Measurements from ENCODE around the gene RNF39.

RNF39 gene

DNA sequence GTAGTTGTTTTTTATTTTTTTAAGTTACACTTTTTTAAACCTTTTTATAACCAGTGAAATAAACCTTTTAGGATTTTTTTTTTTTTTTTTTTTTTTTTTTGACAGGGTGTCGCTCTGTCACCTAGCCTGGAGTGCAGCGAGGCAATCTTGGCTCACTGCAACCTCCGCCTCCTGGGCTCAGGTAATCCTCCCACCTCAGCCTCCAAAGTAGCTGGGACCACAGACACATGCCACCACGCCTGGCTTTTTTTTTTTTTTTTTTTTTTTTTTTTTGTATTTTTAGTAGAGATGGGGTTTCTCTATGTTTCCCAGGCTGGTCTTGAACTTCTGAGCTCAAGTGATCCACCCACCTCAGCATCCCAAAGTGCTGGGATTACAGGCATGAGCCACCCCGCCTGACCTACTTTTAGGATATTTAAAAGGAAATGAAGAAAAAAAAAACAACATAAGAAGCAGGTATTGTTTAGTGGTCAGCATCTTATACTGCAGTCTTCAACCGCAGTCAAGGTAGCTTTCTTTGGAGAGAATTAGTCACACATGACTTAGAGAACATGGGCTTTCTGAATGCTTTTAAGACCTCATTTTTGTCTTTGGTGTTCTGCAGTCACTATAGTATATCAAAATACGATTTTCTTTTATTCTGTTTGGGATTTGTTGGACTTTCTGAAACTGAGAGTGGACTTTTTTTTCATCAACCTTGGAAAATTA is 12.9 kb downstream of the RNF39 start:
- no peak for DNase-seq (ENCODE audit: insufficient read length, low spot score)
- no peak for FAIRE-seq
- no peak for TF ChIP-seq TAF1 (IDR thresholded peaks at IDR 0.05; ENCODE audit: low read depth, low read length)
- no peak for TF ChIP-seq SPI1 (IDR thresholded peaks at IDR 0.05; ENCODE audit: low read depth, low read length)
- no peak for TF ChIP-seq POLR2AphosphoS5 (IDR thresholded peaks at IDR 0.05; ENCODE audit: low read depth, low read length)
- TF ChIP-seq PAX5 (IDR thresholded peaks at IDR 0.05; ENCODE audit: insufficient read depth, low read length, severe bottlenecking) = no peak
- no peak for TF ChIP-seq POU2F2 (IDR thresholded peaks at IDR 0.05; ENCODE audit: low read depth, low read length)
- no peak for TF ChIP-seq POLR2A (IDR thresholded peaks at IDR 0.05; ENCODE audit: low read depth, low read length)

DNA sequence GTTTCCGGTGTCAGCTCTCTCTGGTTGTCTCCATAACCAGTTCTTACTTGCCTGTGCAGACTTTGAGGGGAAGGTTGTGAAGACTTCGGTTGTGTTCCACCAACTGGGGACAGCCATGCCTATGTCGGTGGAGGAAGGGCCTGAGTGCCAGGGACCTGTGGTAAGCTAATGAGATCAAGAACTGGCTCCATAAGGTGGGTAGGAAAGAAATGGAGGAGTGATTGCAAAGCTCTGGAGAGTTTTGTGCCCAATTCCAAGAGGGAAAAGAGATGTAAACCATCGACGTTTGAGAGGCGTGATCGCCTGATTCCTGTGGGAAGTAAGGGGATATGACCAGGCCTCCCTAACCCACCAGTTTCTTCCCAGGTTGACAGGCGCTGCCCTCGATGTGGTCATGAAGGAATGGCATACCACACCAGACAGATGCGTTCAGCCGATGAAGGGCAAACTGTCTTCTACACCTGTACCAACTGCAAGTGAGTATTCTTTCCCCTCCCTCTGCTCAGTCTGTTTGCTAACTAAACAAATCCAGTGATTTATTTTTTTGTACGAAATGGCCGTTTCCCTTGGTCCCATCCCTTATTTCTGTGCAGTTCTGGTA is 13.6 kb downstream of the RNF39 start:
- TF ChIP-seq POLR2AphosphoS5 (IDR thresholded peaks at IDR 0.05; ENCODE audit: low read depth, low read length) = no peak
- TF ChIP-seq POLR2A (IDR thresholded peaks at IDR 0.05; ENCODE audit: low read depth, low read length) = no peak
- no peak; the same call in 1 of the 2 replicates for TF ChIP-seq TAF1 (IDR thresholded peaks at IDR 0.05; ENCODE audit: low read depth, low read length)
- TF ChIP-seq PAX5 (IDR thresholded peaks at IDR 0.05; ENCODE audit: insufficient read depth, low read length, severe bottlenecking) = no peak
- TF ChIP-seq SPI1 (IDR thresholded peaks at IDR 0.05; ENCODE audit: low read depth, low read length) = no peak
- TF ChIP-seq POU2F2 (IDR thresholded peaks at IDR 0.05; ENCODE audit: low read depth, low read length) = no peak; the same call in 1 of the 2 replicates
- no peak for FAIRE-seq
- DNase-seq (ENCODE audit: insufficient read length, low spot score) = no peak

DNA sequence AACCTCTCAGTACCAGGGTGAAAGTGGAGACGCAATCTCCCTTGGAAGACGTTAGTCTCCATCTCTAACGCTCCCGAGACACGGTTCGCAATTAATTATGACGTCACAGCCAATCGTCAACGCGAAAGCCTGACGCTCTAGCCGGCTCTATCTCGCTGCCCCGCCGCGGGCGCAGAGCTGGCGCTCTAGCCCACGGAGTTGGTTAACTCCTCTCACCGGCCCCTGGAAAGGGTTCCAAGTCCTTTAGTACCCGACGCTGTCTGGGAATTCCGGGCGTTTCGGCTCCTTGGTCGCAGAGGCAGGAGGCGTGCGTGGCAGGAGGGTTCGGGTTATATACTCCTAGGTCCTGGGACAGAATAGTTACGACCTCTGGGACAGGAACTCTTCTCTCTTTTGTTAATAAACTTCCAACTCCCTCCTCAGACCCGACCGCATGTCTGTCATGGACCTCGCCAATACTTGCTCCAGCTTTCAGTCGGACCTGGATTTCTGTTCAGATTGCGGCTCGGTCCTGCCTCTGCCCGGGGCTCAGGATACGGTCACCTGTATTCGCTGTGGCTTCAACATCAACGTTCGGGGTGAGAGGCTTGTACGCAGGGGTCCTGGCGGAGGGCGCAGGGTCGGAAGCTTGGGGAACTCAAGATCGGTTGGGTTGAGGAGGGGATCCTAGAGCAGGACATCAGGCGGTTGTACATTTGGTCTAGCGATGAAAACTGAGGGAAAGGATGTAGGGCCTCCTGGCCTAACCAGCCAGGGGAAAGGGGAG is 14.3 kb downstream of the RNF39 start, which contains the start of gene POLR1H:
POLR1H (plus strand) TSS at position 174 of the 766 bp plus-strand sequence; CDS start at position 434, 260 bp downstream.
- FAIRE-seq (peak; percentile 94), DNase-seq (ENCODE audit: insufficient read length, low spot score) (peak; percentile 68)
- peak; percentile 91 for TF ChIP-seq POLR2AphosphoS5 (IDR thresholded peaks at IDR 0.05; ENCODE audit: low read depth, low read length)
- peak; percentile 93 for TF ChIP-seq TAF1 (IDR thresholded peaks at IDR 0.05; ENCODE audit: low read depth, low read length)
- TF ChIP-seq POU2F2 (IDR thresholded peaks at IDR 0.05; ENCODE audit: low read depth, low read length) = peak; percentile 82
- TF ChIP-seq PAX5 (IDR thresholded peaks at IDR 0.05; ENCODE audit: insufficient read depth, low read length, severe bottlenecking) = no peak
- TF ChIP-seq POLR2A (IDR thresholded peaks at IDR 0.05; ENCODE audit: low read depth, low read length) = peak; percentile 96
- no peak for TF ChIP-seq SPI1 (IDR thresholded peaks at IDR 0.05; ENCODE audit: low read depth, low read length)

DNA sequence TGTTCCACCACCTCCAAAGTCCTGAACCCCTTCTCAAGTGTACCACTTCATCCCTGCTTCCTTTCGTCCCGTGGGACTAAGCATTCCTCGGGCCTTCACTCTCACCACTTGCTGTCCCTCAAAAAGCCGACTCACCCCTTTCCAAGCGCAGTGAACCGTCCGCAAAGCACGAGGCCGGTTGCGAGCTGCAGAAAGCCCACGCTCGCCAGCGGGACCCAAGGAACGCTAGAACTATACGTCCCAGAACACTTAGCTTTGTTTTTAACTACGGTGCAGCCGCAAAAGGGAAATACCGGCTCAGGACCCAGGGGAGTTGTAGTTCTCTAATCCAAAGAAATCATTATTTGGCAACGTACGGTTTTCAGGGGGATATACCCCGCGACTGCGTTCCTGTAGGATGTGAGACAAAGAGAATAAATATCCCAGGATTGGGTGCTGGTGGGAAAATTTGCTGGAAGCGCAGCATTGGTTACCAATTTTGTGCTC is 14.9 kb downstream of the RNF39 start:
- FAIRE-seq (peak; percentile 13), DNase-seq (ENCODE audit: insufficient read length, low spot score) (no peak)
- TF ChIP-seq PAX5 (IDR thresholded peaks at IDR 0.05; ENCODE audit: insufficient read depth, low read length, severe bottlenecking) (no peak), POU2F2 (IDR thresholded peaks at IDR 0.05; ENCODE audit: low read depth, low read length) (no peak), SPI1 (IDR thresholded peaks at IDR 0.05; ENCODE audit: low read depth, low read length) (no peak), POLR2A (IDR thresholded peaks at IDR 0.05; ENCODE audit: low read depth, low read length) (no peak), POLR2AphosphoS5 (IDR thresholded peaks at IDR 0.05; ENCODE audit: low read depth, low read length) (no peak), TAF1 (IDR thresholded peaks at IDR 0.05; ENCODE audit: low read depth, low read length) (no peak)

DNA sequence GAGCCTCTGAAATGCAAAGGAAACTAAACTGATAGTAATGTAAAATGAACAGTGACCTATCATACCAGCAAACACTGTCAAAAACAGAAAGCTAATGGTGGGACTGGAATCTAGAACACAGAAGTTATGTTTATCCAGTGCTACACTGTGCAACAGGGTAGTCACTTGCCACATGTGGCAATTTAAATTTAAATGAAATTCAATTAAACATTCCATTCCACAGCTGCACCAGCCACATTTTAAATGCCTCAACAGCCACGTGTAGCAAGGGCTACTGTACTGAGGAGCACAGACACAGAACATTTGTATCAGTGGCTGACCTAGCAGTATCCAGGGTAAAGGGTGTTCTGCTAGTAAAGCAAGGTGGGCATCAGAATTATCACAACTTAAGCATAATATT is 20.1 kb downstream of the RNF39 start:
- no peak for FAIRE-seq
- TF ChIP-seq POLR2AphosphoS5 (IDR thresholded peaks at IDR 0.05; ENCODE audit: low read depth, low read length) = no peak
- DNase-seq (ENCODE audit: insufficient read length, low spot score) = no peak

DNA sequence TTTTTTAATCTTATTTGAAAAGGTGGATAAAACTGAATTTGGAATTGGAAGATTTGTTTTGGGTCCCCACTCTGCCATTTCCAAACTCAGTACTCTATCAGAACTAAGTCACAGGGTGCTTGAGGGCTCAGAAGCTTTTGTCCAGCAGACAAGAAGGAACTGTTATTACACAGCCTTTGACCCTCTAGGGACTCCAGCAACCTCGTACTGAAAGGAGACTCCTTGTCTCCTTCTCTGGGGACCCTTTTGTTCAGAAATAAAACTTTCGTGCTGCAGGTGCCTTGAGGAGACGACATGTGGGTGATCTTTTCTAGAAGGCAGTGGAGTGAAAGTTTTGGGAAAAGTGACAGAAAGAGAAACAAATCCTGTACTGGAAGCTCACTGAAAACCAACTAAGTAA is 21.9 kb downstream of the RNF39 start:
- TF ChIP-seq TAF1 (IDR thresholded peaks at IDR 0.05; ENCODE audit: low read depth, low read length) = no peak
- TF ChIP-seq POLR2AphosphoS5 (IDR thresholded peaks at IDR 0.05; ENCODE audit: low read depth, low read length) = no peak
- no peak for TF ChIP-seq POU2F2 (IDR thresholded peaks at IDR 0.05; ENCODE audit: low read depth, low read length)
- no peak for TF ChIP-seq POLR2A (IDR thresholded peaks at IDR 0.05; ENCODE audit: low read depth, low read length)
- TF ChIP-seq PAX5 (IDR thresholded peaks at IDR 0.05; ENCODE audit: insufficient read depth, low read length, severe bottlenecking) = no peak
- no peak for TF ChIP-seq SPI1 (IDR thresholded peaks at IDR 0.05; ENCODE audit: low read depth, low read length)
- DNase-seq (ENCODE audit: insufficient read length, low spot score) (no peak), FAIRE-seq (no peak)

DNA sequence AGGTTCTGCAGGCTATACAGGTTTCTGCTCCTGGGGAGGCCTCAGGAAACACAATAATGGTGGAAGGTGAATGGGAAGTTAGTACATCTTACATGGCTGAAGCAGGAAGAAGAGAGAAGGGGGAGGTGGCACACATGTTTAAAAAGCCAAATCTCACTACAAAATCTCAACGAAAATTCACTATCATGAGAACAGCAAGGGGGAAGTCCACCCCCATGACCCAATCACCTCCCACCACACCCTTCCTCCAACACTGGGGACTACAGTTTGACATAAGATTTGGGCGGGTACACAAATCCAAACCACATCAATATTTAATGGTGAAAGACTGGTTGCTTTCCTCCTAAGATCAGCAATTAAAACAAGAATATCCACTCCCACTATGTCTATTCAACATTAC is 28.3 kb downstream of the RNF39 start:
- no peak for FAIRE-seq

DNA sequence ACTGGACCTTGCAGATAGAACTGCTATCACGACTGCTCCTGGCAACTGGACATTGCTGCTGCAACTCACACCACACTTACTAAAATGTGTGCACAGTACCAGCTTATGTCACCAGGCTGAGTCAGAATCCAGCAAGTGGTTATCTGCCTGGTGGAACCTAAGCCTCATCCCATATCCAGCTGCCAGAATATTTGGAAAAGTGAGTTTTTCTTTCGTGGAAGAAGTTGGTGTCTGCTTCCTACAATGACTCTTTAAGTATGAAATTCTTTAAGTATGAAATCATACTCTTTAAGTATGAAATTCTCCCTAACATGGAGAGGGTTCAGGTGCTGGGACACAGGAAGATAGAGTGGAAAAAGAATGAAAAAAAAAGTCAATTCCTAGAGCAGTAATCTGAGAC is 30.9 kb downstream of the RNF39 start:
- DNase-seq (ENCODE audit: insufficient read length, low spot score) (no peak), FAIRE-seq (no peak)
- TF ChIP-seq POLR2AphosphoS5 (IDR thresholded peaks at IDR 0.05; ENCODE audit: low read depth, low read length) = no peak
- no peak for TF ChIP-seq TAF1 (IDR thresholded peaks at IDR 0.05; ENCODE audit: low read depth, low read length)
- TF ChIP-seq PAX5 (IDR thresholded peaks at IDR 0.05; ENCODE audit: insufficient read depth, low read length, severe bottlenecking) = no peak
- no peak for TF ChIP-seq POLR2A (IDR thresholded peaks at IDR 0.05; ENCODE audit: low read depth, low read length)
- TF ChIP-seq SPI1 (IDR thresholded peaks at IDR 0.05; ENCODE audit: low read depth, low read length) = no peak
- TF ChIP-seq POU2F2 (IDR thresholded peaks at IDR 0.05; ENCODE audit: low read depth, low read length) = no peak

More for the DNA sequence above, 28.3 kb downstream of the RNF39 start:
- no peak for DNase-seq (ENCODE audit: insufficient read length, low spot score)
- TF ChIP-seq POU2F2 (IDR thresholded peaks at IDR 0.05; ENCODE audit: low read depth, low read length) (no peak), PAX5 (IDR thresholded peaks at IDR 0.05; ENCODE audit: insufficient read depth, low read length, severe bottlenecking) (no peak), TAF1 (IDR thresholded peaks at IDR 0.05; ENCODE audit: low read depth, low read length) (no peak), POLR2AphosphoS5 (IDR thresholded peaks at IDR 0.05; ENCODE audit: low read depth, low read length) (no peak), SPI1 (IDR thresholded peaks at IDR 0.05; ENCODE audit: low read depth, low read length) (no peak), POLR2A (IDR thresholded peaks at IDR 0.05; ENCODE audit: low read depth, low read length) (no peak)

DNA sequence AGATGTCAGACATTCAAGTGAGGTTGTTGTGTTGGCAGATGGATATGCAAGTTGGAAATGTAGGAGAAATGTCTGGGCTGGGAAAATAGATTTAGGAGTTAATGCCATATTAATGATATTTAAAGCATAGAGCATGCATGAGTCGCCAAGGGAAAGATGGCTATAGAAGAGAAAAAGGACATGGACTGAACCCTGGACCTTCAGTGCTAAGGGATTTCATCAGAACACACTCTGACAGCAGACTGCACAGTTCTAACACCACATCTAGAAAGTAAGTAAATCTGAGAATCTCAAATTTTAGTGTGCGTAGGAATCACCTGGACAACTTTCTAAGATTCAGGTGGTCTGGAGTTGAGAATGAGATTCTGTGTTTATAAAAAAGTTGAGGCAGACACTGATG is 31.8 kb downstream of the RNF39 start:
- DNase-seq (ENCODE audit: insufficient read length, low spot score) (no peak), FAIRE-seq (no peak)
- TF ChIP-seq TAF1 (IDR thresholded peaks at IDR 0.05; ENCODE audit: low read depth, low read length) (no peak), SPI1 (IDR thresholded peaks at IDR 0.05; ENCODE audit: low read depth, low read length) (no peak), POU2F2 (IDR thresholded peaks at IDR 0.05; ENCODE audit: low read depth, low read length) (no peak), POLR2A (IDR thresholded peaks at IDR 0.05; ENCODE audit: low read depth, low read length) (no peak), PAX5 (IDR thresholded peaks at IDR 0.05; ENCODE audit: insufficient read depth, low read length, severe bottlenecking) (no peak), POLR2AphosphoS5 (IDR thresholded peaks at IDR 0.05; ENCODE audit: low read depth, low read length) (no peak)
